ENCODE results near the gene IP6K3.

- no peak for TF ChIP-seq SMC3 (IDR thresholded peaks at IDR 0.05; ENCODE audit: low read depth, low read length)
- no peak for TF ChIP-seq CTCF (IDR thresholded peaks at IDR 0.05)
- TF ChIP-seq EP300 (IDR thresholded peaks at IDR 0.05; ENCODE audit: borderline replicate concordance in 1 of 2, low read depth in 1 of 2, low read length in 1 of 2), result no peak
- TF ChIP-seq GATA2 (CRISPR knock-in tag; IDR thresholded peaks at IDR 0.05), result no peak
- TF ChIP-seq MXI1 (IDR thresholded peaks at IDR 0.05; ENCODE audit: low read depth, low read length), result no peak
- no peak for TF ChIP-seq GABPA (IDR thresholded peaks at IDR 0.05; ENCODE audit: low read depth)
- no peak for TF ChIP-seq NFIC (IDR thresholded peaks at IDR 0.05; ENCODE audit: borderline replicate concordance)
- no peak for TF ChIP-seq RAD21 (IDR thresholded peaks at IDR 0.05; ENCODE audit: low read length)
- no peak for TF ChIP-seq TCF12 (IDR thresholded peaks at IDR 0.05)
- no peak for TF ChIP-seq EZH2phosphoT487 (IDR thresholded peaks at IDR 0.05; ENCODE audit: borderline replicate concordance, low read depth)
- TF ChIP-seq CHD2 (IDR thresholded peaks at IDR 0.05; ENCODE audit: low read length, partially characterized antibody), result no peak
- TF ChIP-seq, protein P1, sequence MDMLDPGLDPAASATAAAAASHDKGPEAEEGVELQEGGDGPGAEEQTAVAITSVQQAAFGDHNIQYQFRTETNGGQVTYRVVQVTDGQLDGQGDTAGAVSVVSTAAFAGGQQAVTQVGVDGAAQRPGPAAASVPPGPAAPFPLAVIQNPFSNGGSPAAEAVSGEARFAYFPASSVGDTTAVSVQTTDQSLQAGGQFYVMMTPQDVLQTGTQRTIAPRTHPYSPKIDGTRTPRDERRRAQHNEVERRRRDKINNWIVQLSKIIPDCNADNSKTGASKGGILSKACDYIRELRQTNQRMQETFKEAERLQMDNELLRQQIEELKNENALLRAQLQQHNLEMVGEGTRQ (IDR thresholded peaks at IDR 0.05; ENCODE audit: borderline replicate concordance, low read depth, low read length), result no peak
- TF ChIP-seq RCOR1 (IDR thresholded peaks at IDR 0.05; ENCODE audit: low read length), result no peak
Observed at GRCh38 chr6:33685411-33686224, 61.1 kb downstream of the IP6K3 start.

Data from SK-N-SH (cell line).